GM12865 (cell line): ENCODE measurements around the gene DIPK1B.

Experiments
- DNase-seq: peaks from one replicate; pipeline ENCODE4 v3.0.0; 2010; ENCODE audit warnings: low read depth
- H3K4me3 ChIP-seq: 2 replicates; pipeline ENCODE4 v1.5.1; 2011; ENCODE audit warnings: mild to moderate bottlenecking, low read depth, low read length, control low read depth
- TF ChIP-seq, protein P1 (sequence below): IDR thresholded peaks from 2 replicates; pipeline ENCODE4 v1.5.1; 2011; ENCODE audit warnings: low read length, control low read depth, low read depth, inconsistent platforms; ENCODE audit not compliant: insufficient read depth; ENCODE audit errors: missing control alignments

The DIPK1B gene

DNA sequence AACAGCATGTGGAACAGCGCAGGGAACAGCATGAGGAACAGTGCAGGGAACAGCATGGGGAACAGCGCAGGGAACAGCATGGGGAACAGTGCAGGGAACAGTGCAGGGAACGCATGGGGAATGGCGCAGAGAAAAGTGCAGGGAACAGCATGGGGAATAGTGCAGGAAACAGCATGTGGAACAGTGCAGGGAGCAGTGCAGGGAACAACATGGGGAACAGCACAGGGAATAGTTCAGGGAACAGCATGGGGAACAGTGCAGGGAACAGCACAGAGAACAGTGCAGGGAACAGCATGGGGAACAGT, 43.7 kb downstream of the DIPK1B start:
- DNase-seq = no peak
- no peak overlapping the region for H3K4me3 ChIP-seq
- TF ChIP-seq, protein P1, sequence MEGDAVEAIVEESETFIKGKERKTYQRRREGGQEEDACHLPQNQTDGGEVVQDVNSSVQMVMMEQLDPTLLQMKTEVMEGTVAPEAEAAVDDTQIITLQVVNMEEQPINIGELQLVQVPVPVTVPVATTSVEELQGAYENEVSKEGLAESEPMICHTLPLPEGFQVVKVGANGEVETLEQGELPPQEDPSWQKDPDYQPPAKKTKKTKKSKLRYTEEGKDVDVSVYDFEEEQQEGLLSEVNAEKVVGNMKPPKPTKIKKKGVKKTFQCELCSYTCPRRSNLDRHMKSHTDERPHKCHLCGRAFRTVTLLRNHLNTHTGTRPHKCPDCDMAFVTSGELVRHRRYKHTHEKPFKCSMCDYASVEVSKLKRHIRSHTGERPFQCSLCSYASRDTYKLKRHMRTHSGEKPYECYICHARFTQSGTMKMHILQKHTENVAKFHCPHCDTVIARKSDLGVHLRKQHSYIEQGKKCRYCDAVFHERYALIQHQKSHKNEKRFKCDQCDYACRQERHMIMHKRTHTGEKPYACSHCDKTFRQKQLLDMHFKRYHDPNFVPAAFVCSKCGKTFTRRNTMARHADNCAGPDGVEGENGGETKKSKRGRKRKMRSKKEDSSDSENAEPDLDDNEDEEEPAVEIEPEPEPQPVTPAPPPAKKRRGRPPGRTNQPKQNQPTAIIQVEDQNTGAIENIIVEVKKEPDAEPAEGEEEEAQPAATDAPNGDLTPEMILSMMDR = no peak

DNA sequence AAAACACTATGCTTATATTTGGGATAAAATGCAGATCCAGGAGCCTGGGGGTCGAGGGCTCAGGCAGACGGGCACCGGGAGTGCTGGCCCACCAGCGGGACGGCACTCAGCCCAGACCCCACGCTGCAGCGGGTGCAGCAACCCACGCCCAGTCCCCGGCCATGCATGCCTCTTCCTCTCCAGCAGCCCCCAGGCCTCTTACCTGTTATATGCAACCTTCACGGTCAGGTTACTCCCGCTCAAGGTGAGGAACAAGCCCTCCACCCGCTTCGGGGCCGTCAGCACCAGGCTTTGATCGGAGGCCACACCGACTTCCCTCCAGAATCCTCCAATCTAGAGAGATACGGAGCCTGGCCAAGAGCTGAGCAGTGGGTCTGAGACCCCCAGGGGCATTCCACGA, 44.5 kb downstream of the DIPK1B start:
- no peak for DNase-seq
- TF ChIP-seq, protein P1 = no peak
- H3K4me3 ChIP-seq = no peak overlapping the region

- DNase-seq = no peak
- no peak overlapping the region for H3K4me3 ChIP-seq
- TF ChIP-seq, protein P1 = no peak
Measured at GRCh38 chr9:136757328-136757727, 45.0 kb downstream of the DIPK1B start.

GRCh38 chr9:136757751-136758140, 45.4 kb downstream of the DIPK1B start:
- no peak overlapping the region for H3K4me3 ChIP-seq
- no peak for DNase-seq
- TF ChIP-seq, protein P1 = no peak

GRCh38 chr9:136759001-136759400, 46.6 kb downstream of the DIPK1B start:
- TF ChIP-seq, protein P1 = no peak
- H3K4me3 ChIP-seq = no peak overlapping the region
- DNase-seq = no peak

DNA sequence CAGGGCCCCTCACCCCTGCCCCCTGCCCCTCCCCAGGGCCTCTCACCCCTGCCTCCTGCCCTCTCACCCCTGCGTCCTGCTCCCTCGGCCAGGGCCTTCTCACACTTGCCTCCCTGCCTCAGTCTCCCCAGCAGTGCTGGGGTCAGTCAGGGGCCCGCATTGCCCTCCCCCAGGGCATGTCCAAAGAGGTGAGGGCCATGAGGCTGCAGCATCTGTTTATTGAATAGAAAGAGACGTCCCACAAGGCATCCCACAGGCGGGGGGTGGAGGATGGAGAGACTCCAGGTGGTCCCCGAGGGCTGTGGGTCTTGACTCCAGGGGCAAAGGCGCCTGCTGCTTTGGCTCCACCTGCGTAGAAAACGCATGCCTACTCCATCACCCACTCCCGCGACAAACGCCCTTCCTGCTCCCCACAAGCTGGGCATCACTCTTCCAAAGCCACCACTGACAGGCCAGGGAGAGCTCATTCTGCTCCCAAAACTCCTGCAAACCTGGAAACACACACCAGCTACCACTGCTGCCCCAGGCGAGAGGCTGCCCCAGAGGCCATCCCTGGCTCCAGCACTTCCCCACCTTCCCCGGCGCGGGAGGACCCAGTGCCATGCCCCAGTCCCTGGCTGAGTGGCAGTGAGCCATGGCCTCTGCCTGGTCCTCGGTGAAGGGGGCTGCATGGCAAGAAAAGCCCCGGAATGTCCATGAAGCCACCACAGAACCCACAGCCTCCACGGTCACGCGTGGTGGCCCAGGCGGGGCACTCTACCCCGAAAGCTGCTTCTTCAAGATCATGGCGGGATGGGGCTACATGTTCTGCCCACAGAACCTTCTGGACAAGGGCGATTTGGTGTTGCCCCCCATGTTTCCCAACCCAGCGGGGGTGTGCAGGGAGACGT, 47.3 kb downstream of the DIPK1B start:
- DNase-seq = no peak
- no peak overlapping the region for H3K4me3 ChIP-seq
- TF ChIP-seq, protein P1 = no peak

DNA sequence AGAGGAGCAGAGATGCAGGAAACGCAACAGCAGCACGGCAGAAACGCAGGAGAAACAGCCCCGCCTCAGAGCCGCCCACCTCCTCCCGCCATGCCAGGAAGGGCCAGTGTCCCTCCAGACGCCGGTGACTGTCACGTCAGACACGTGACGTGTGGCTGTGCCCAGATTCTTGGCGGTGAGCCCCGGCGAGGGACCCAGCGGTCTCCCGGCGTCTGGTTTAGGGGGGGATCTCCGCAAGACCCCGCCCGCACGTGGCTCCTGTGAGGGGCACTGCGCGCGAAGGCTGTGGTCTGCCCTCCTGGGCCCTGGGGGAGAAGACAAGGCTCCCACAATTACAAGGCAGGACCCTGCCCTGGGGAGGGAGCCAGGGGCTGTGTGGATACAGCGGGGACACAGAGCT, 48.1 kb downstream of the DIPK1B start:
- DNase-seq = no peak
- no peak overlapping the region for H3K4me3 ChIP-seq
- TF ChIP-seq, protein P1 = no peak
